Keratinocyte (primary cell): Measurements from ENCODE around the gene LHX4.

ENCODE experiments used
- CTCF ChIP-seq, 3 experiments: IDR thresholded peaks in 1 of 3; conservative IDR thresholded peaks in 1 of 3; optimal IDR thresholded peaks in 1 of 3; 2 replicates in 2 of 3; 3 replicates in 1 of 3; pipeline versions ENCODE3 to v1.5.1; 2011; ENCODE audit warnings: low read length in 3 of 3, mild to moderate bottlenecking in 3 of 3, moderate library complexity in 2 of 3, control low read depth in 1 of 3, inconsistent platforms in 1 of 3; ENCODE audit not compliant: insufficient read depth in 2 of 3; ENCODE audit errors: extremely low read depth in 1 of 3
- EZH2 ChIP-seq: IDR thresholded peaks from one replicate; pipeline ENCODE4 v1.6.1; 2012; ENCODE audit warnings: inconsistent platforms, mild to moderate bottlenecking, low read length, moderate library complexity

GRCh38 chr1:180188684-180189175 is 41.3 kb upstream of the LHX4 start:
- no peak for TF ChIP-seq CTCF (optimal IDR thresholded peaks at IDR 0.05 in 1 of 3, IDR thresholded peaks at IDR 0.05 in 1 of 3, conservative IDR thresholded peaks at IDR 0.05 in 1 of 3; ENCODE audit: extremely low read depth in 1 of 3, insufficient read depth in 2 of 3, low read length in 3 of 3)
- TF ChIP-seq EZH2, result no peak
